ENCODE measurements around the gene EEF1AKMT4.
A peak's percentile ranks its signal among the peaks of the same experiment; 100 is the strongest.

The EEF1AKMT4 gene

DNA sequence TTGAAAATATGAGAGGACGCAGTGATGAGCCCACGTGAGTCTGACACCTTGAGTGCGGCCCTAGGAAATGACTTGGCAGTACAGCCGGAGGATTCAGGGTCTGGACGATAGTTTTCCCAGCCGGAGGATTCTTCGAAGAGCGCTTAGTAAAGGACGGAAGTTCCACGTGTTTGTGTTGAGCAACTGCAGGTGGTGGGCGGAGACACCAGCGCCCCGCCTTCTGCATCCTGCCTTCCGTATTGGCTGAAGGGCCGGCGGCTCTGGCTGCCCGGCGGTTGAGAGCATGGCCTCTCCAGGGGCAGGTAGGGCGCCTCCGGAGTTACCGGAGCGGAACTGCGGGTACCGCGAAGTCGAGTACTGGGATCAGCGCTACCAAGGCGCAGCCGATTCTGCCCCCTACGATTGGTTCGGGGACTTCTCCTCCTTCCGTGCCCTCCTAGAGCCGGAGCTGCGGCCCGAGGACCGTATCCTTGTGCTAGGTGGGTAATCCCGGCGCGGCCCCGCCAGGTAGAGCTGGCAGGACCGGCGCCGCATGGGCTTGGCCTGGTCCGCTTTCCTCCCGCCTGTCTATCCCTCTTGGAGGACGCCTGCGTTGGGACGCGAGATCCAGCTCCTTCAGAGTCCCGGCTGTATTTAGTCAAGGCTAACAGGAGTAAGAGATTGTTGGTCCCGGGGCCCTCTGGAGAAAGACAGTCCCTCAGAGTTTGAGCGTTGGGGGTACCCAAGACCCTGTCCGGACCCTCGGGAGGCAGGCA is at the start of gene EEF1AKMT4:
Gene EEF1AKMT4 (plus strand): TSS at position 261 of the 755 bp plus-strand sequence. CDS start 23 bp downstream, at position 284.
- Histone ChIP-seq H3K27me3 (ENCODE audit: insufficient read depth, low read length) (no peaks in the 10 kb centered on the region), H3K79me2 (ENCODE audit: control insufficient read depth, insufficient read depth, low read length, unreplicated experiment) (peaks cover 16% of the 10 kb centered on the region), H3K4me1 (ENCODE audit: control insufficient read depth, insufficient read depth, low read length, unreplicated experiment) (no peaks in the 10 kb centered on the region), H3K36me3 (ENCODE audit: insufficient read depth, low read length) (no peaks in the 10 kb centered on the region), H3K4me3 (ENCODE audit: low read depth, low read length) (peak within 1 kb of the TSS; percentile 100), H2AFZ (ENCODE audit: low read length, unreplicated experiment) (peak within 1 kb of the TSS; percentile 100), H3K27ac (ENCODE audit: low read depth, low read length) (peak within 1 kb of the TSS; percentile 89)

- H2AFZ ChIP-seq (ENCODE audit: low read length, unreplicated experiment): no peak overlapping the region
- no peaks in the 10 kb centered on the region for H3K36me3 ChIP-seq (ENCODE audit: insufficient read depth, low read length)
- H3K4me1 ChIP-seq (ENCODE audit: control insufficient read depth, insufficient read depth, low read length, unreplicated experiment): no peaks in the 10 kb centered on the region
- no peaks in the 10 kb centered on the region; the same call in 1 of the 2 replicates for H3K27me3 ChIP-seq (ENCODE audit: insufficient read depth, low read length)
- no peaks in the 10 kb centered on the region for H3K79me2 ChIP-seq (ENCODE audit: control insufficient read depth, insufficient read depth, low read length, unreplicated experiment)
- H3K4me3 ChIP-seq (ENCODE audit: low read depth, low read length): no peak overlapping the region
- no peak overlapping the region for H3K27ac ChIP-seq (ENCODE audit: low read depth, low read length)
Observed at GRCh38 chr3:184200825-184201224, 48.6 kb upstream of the EEF1AKMT4 start.

GRCh38 chr3:184203526-184203925 is 45.9 kb upstream of the EEF1AKMT4 start:
- peaks cover 16% of the 10 kb centered on the region for H3K27me3 ChIP-seq (ENCODE audit: insufficient read depth, low read length)
- no peak overlapping the region for H3K4me3 ChIP-seq (ENCODE audit: low read depth, low read length)
- H3K4me1 ChIP-seq (ENCODE audit: control insufficient read depth, insufficient read depth, low read length, unreplicated experiment): no peaks in the 10 kb centered on the region
- H2AFZ ChIP-seq (ENCODE audit: low read length, unreplicated experiment): no peak overlapping the region
- H3K79me2 ChIP-seq (ENCODE audit: control insufficient read depth, insufficient read depth, low read length, unreplicated experiment): no peaks in the 10 kb centered on the region
- no peaks in the 10 kb centered on the region for H3K36me3 ChIP-seq (ENCODE audit: insufficient read depth, low read length)
- H3K27ac ChIP-seq (ENCODE audit: low read depth, low read length): no peak overlapping the region

DNA sequence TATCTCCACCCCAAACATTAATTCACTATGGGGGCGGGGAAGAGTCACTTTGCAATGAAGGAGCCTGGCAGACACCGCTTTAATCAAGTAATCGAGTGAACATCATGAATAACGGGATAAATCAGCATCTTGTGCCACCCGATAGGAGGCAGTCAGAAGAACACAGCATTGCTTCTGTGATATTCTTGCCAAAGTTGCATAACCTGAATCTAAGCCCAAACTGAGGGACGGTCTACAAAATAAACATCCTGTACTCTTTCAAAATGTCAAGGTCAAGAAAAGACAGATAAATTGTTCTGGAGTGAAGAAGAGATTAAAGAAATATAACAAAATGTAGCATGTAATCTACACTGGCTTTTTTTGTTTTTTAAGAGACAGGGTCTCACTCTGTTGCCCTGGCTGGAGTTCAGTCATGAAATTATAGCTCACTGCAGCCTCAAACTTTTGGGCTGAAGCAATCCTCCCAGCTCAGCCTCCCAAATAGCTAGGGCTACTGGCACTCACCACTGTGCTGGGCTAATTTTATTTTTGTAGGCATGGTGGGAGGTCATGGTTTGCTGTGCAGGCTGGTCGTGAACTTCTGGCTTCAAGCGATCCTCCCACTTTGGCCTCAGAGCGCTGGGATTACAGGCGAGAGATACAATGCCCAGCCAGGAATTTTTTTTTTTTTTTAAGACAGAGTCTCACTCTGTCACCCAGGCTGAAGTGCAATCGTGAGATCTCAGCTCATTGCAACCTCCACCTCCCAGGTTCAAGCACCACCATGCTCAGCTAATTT is 40.1 kb upstream of the EEF1AKMT4 start:
- Histone ChIP-seq H3K79me2 (ENCODE audit: control insufficient read depth, insufficient read depth, low read length, unreplicated experiment) (no peaks in the 10 kb centered on the region), H3K36me3 (ENCODE audit: insufficient read depth, low read length) (no peaks in the 10 kb centered on the region), H3K27ac (ENCODE audit: low read depth, low read length) (no peak overlapping the region), H2AFZ (ENCODE audit: low read length, unreplicated experiment) (no peak overlapping the region), H3K4me3 (ENCODE audit: low read depth, low read length) (no peak overlapping the region), H3K4me1 (ENCODE audit: control insufficient read depth, insufficient read depth, low read length, unreplicated experiment) (no peaks in the 10 kb centered on the region), H3K27me3 (ENCODE audit: insufficient read depth, low read length) (peaks cover 16% of the 10 kb centered on the region)

DNA sequence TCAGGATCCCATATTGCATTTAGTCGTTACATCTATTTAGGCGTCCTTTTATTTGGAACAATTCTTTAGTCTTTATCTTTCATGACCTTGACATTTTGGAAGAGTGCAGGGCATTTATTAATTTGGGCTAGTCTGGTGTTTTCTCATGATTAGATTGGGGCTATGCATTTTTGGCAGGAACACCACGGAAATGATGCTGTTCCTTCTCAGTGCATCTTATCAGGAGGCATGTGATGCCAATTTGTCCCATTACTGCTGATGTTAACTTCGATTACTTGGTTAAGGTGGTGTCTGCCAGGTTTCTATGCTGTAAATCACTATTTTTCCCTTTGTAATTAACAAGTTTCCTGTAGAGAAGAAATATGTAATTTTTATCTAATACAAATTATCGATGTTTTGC is 38.2 kb upstream of the EEF1AKMT4 start:
- Histone ChIP-seq H3K4me1 (ENCODE audit: control insufficient read depth, insufficient read depth, low read length, unreplicated experiment) (no peaks in the 10 kb centered on the region), H2AFZ (ENCODE audit: low read length, unreplicated experiment) (no peak overlapping the region), H3K27me3 (ENCODE audit: insufficient read depth, low read length) (peaks cover 18% of the 10 kb centered on the region), H3K27ac (ENCODE audit: low read depth, low read length) (no peak overlapping the region), H3K36me3 (ENCODE audit: insufficient read depth, low read length) (no peaks in the 10 kb centered on the region), H3K79me2 (ENCODE audit: control insufficient read depth, insufficient read depth, low read length, unreplicated experiment) (no peaks in the 10 kb centered on the region), H3K4me3 (ENCODE audit: low read depth, low read length) (no peak overlapping the region)

DNA sequence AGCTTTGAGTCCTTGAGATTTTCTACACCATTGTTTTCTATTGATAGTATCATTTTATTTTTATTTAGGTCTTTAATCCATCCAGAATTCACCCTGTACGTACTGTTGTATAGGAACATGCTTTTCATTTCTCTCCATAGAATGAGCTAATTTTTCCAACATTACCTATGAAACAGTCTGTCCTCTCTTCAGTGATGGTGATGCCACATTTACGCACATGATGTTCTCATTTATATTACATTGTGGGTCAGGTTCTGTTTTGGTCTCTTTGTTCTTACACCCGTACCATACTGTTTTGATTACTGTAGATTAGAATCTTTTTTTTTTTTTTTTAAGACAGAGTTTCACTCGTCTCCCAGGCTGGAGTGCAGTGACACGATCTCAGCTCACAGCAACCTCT is 37.8 kb upstream of the EEF1AKMT4 start:
- no peak overlapping the region for H2AFZ ChIP-seq (ENCODE audit: low read length, unreplicated experiment)
- no peaks in the 10 kb centered on the region for H3K36me3 ChIP-seq (ENCODE audit: insufficient read depth, low read length)
- H3K4me3 ChIP-seq (ENCODE audit: low read depth, low read length): no peak overlapping the region

GRCh38 chr3:184218814-184219213 is 30.7 kb upstream of the EEF1AKMT4 start:
- H3K4me3 ChIP-seq (ENCODE audit: low read depth, low read length): no peak overlapping the region
- H3K27me3 ChIP-seq (ENCODE audit: insufficient read depth, low read length): peaks cover 4% of the 10 kb centered on the region; the same call in 1 of the 2 replicates
- H3K79me2 ChIP-seq (ENCODE audit: control insufficient read depth, insufficient read depth, low read length, unreplicated experiment): no peaks in the 10 kb centered on the region

More for the DNA sequence above, 37.8 kb upstream of the EEF1AKMT4 start:
- H3K27me3 ChIP-seq (ENCODE audit: insufficient read depth, low read length): peaks cover 14% of the 10 kb centered on the region
- no peak overlapping the region for H3K27ac ChIP-seq (ENCODE audit: low read depth, low read length)
- H3K79me2 ChIP-seq (ENCODE audit: control insufficient read depth, insufficient read depth, low read length, unreplicated experiment): no peaks in the 10 kb centered on the region
- no peaks in the 10 kb centered on the region for H3K4me1 ChIP-seq (ENCODE audit: control insufficient read depth, insufficient read depth, low read length, unreplicated experiment)

DNA sequence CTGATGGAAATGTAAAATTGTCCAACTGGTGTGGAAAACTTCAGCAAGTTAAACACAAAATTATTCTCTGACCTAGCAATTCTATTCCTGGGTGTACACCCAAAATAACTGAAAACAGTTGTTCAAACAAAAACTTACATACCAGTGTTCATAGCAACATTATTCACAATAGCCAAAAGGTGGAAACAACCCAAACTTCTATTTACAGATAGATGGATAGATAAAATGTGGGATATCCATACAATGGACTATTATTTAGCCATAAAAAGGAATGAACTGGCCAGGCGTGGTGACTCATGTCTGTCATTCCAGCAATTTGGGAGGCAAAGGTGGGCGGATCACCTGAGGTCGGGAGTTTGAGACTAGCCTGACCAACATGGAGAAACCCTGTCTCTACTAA is 27.0 kb upstream of the EEF1AKMT4 start:
- Histone ChIP-seq H3K27ac (ENCODE audit: low read depth, low read length) (no peak overlapping the region), H3K4me3 (ENCODE audit: low read depth, low read length) (no peak overlapping the region), H3K36me3 (ENCODE audit: insufficient read depth, low read length) (no peaks in the 10 kb centered on the region)

More at GRCh38 chr3:184218814-184219213, 30.7 kb upstream of the EEF1AKMT4 start:
- Histone ChIP-seq H3K4me1 (ENCODE audit: control insufficient read depth, insufficient read depth, low read length, unreplicated experiment) (no peaks in the 10 kb centered on the region), H3K36me3 (ENCODE audit: insufficient read depth, low read length) (no peaks in the 10 kb centered on the region), H3K27ac (ENCODE audit: low read depth, low read length) (no peak overlapping the region), H2AFZ (ENCODE audit: low read length, unreplicated experiment) (no peak overlapping the region)

GRCh38 chr3:184223946-184224345 is 25.5 kb upstream of the EEF1AKMT4 start:
- Histone ChIP-seq H3K27ac (ENCODE audit: low read depth, low read length) (no peak overlapping the region), H2AFZ (ENCODE audit: low read length, unreplicated experiment) (no peak overlapping the region), H3K27me3 (ENCODE audit: insufficient read depth, low read length) (peaks cover 24% of the 10 kb centered on the region), H3K4me3 (ENCODE audit: low read depth, low read length) (no peak overlapping the region), H3K79me2 (ENCODE audit: control insufficient read depth, insufficient read depth, low read length, unreplicated experiment) (no peaks in the 10 kb centered on the region), H3K4me1 (ENCODE audit: control insufficient read depth, insufficient read depth, low read length, unreplicated experiment) (no peaks in the 10 kb centered on the region), H3K36me3 (ENCODE audit: insufficient read depth, low read length) (no peaks in the 10 kb centered on the region)

More for the DNA sequence above, 27.0 kb upstream of the EEF1AKMT4 start:
- H3K27me3 ChIP-seq (ENCODE audit: insufficient read depth, low read length): peaks cover 10% of the 10 kb centered on the region
- no peaks in the 10 kb centered on the region for H3K4me1 ChIP-seq (ENCODE audit: control insufficient read depth, insufficient read depth, low read length, unreplicated experiment)
- H3K79me2 ChIP-seq (ENCODE audit: control insufficient read depth, insufficient read depth, low read length, unreplicated experiment): no peaks in the 10 kb centered on the region
- H2AFZ ChIP-seq (ENCODE audit: low read length, unreplicated experiment): no peak overlapping the region

- Histone ChIP-seq H3K27ac (ENCODE audit: low read depth, low read length) (no peak overlapping the region), H3K79me2 (ENCODE audit: control insufficient read depth, insufficient read depth, low read length, unreplicated experiment) (no peaks in the 10 kb centered on the region), H3K36me3 (ENCODE audit: insufficient read depth, low read length) (no peaks in the 10 kb centered on the region), H3K4me1 (ENCODE audit: control insufficient read depth, insufficient read depth, low read length, unreplicated experiment) (peaks cover 3% of the 10 kb centered on the region), H3K27me3 (ENCODE audit: insufficient read depth, low read length) (peaks cover 59% of the 10 kb centered on the region), H2AFZ (ENCODE audit: low read length, unreplicated experiment) (no peak overlapping the region), H3K4me3 (ENCODE audit: low read depth, low read length) (no peak overlapping the region)
Observed at GRCh38 chr3:184227481-184227935, 22.0 kb upstream of the EEF1AKMT4 start.

Measured in ACC112 (cell line).